GM23338 (cell line): ENCODE results near the gene ABCC3. TPM values are rescaled to one million over a fixed set of nuclear protein-coding genes. Genes with fewer than 3 reads are reported as not detected.

Experiments
- ATAC-seq: fragments of 200-7000 bp; cut with Tn5 transposase; 3 replicates; pipeline ENCODE4 v1.9.1; 2020
- DNase-seq: peaks from one replicate; pipeline ENCODE4 v3.0.0-alpha.2; 2015; ENCODE audit warnings: low spot score
- H2AFZ ChIP-seq: fragments of 200-600 bp; sonication (generic); 2 replicates; pipeline ENCODE4 v1.8.0; 2016; ENCODE audit warnings: antibody characterized with exemption, mild to moderate bottlenecking, moderate library complexity
- H3F3A ChIP-seq: fragments of 200-600 bp; sonication (generic); replicated peaks from 2 replicates; pipeline ENCODE4 v1.8.0; 2017; ENCODE audit warnings: antibody characterized with exemption, mixed run types, low read depth
- H3K27ac ChIP-seq: fragments of 200-600 bp; sonication (generic); 2 replicates; pipeline ENCODE4 v1.6.1; 2016; ENCODE audit warnings: low read depth
- H3K27me3 ChIP-seq: fragments of 200-600 bp; sonication (generic); 2 replicates; pipeline ENCODE4 v1.8.0; 2016; ENCODE audit warnings: mild to moderate bottlenecking, mixed run types, moderate library complexity; ENCODE audit not compliant: insufficient read depth
- H3K36me3 ChIP-seq: fragments of 200-600 bp; sonication (generic); 2 replicates; pipeline ENCODE4 v1.8.0; 2016; ENCODE audit warnings: mild to moderate bottlenecking; ENCODE audit not compliant: insufficient read depth
- H3K4me1 ChIP-seq: fragments of 200-600 bp; sonication (generic); 2 replicates; pipeline ENCODE4 v1.8.0; 2016; ENCODE audit warnings: mild to moderate bottlenecking, moderate library complexity; ENCODE audit not compliant: insufficient read depth
- H3K4me2 ChIP-seq: fragments of 200-600 bp; sonication (generic); 2 replicates; pipeline ENCODE4 v1.7.1; 2017; ENCODE audit warnings: mixed run types
- H3K4me3 ChIP-seq: fragments of 200-600 bp; sonication (generic); 2 replicates; pipeline ENCODE4 v1.6.1; 2016; ENCODE audit warnings: mixed run types
- H3K79me2 ChIP-seq: fragments of 200-600 bp; sonication (generic); replicated peaks from 2 replicates; pipeline ENCODE4 v1.8.0; 2017; ENCODE audit warnings: mild to moderate bottlenecking; ENCODE audit not compliant: insufficient read depth
- H3K9me2 ChIP-seq: fragments of 200-600 bp; sonication (generic); 2 replicates; pipeline ENCODE4 v1.8.0; 2017; ENCODE audit not compliant: insufficient read depth
- H4K20me1 ChIP-seq: fragments of 200-600 bp; sonication (generic); replicated peaks from 2 replicates; pipeline ENCODE4 v1.8.0; 2017; ENCODE audit warnings: mild to moderate bottlenecking; ENCODE audit not compliant: insufficient read depth
- H3K27ac Mint-ChIP-seq: 2 replicates; pipeline ENCODE4 v1.8.0; 2020; ENCODE audit warnings: inconsistent platforms, mild to moderate bottlenecking, moderate library complexity, mixed read lengths
- H3K27me3 Mint-ChIP-seq: 3 replicates; pipeline ENCODE4 v1.8.0; 2022; ENCODE audit warnings: low read depth, mild to moderate bottlenecking, moderate library complexity, mixed read lengths, inconsistent platforms; ENCODE audit not compliant: insufficient read depth, poor library complexity
- H3K36me3 Mint-ChIP-seq: 3 replicates; pipeline ENCODE4 v1.8.0; 2021; ENCODE audit warnings: low read depth, mild to moderate bottlenecking, inconsistent platforms, moderate library complexity, mixed read lengths
- H3K4me1 Mint-ChIP-seq: 3 replicates; pipeline ENCODE4 v1.8.0; 2020; ENCODE audit warnings: mild to moderate bottlenecking, inconsistent platforms, mixed read lengths
- H3K4me3 Mint-ChIP-seq: 3 replicates; pipeline ENCODE4 v1.8.0; 2021; ENCODE audit warnings: moderate library complexity, mild to moderate bottlenecking, inconsistent platforms, mixed read lengths
- H3K9me3 Mint-ChIP-seq: 3 replicates; pipeline ENCODE4 v1.8.0; 2020; ENCODE audit warnings: moderate library complexity, mild to moderate bottlenecking, inconsistent platforms, mixed read lengths
- CREB1 ChIP-seq: fragments of 250-450 bp; sonication (Bioruptor Pico); IDR thresholded peaks from 2 replicates; pipeline ENCODE4 v1.5.0; 2020; ENCODE audit warnings: low read depth, mild to moderate bottlenecking, moderate library complexity
- ETS1 ChIP-seq: IDR thresholded peaks from 2 replicates; pipeline ENCODE4 v1.6.1; 2016; ENCODE audit warnings: antibody characterized with exemption
- EZH2phosphoT487 ChIP-seq: fragments of 200-600 bp; sonication (generic); IDR thresholded peaks from one replicate; pipeline ENCODE4 v1.8.1; 2018; ENCODE audit warnings: antibody characterized with exemption; ENCODE audit not compliant: unreplicated experiment
- JUNB ChIP-seq: IDR thresholded peaks from one replicate; pipeline ENCODE4 v1.6.1; 2016; ENCODE audit warnings: antibody characterized with exemption; ENCODE audit not compliant: unreplicated experiment
- NANOG ChIP-seq: IDR thresholded peaks from 2 replicates; pipeline ENCODE4 v1.6.1; 2016; ENCODE audit warnings: antibody characterized with exemption, borderline replicate concordance
- POLR2AphosphoS5 ChIP-seq: IDR thresholded peaks from 2 replicates; pipeline ENCODE4 v1.6.1; 2016; ENCODE audit warnings: antibody characterized with exemption, low read depth
- REST ChIP-seq: IDR thresholded peaks from one replicate; pipeline ENCODE4 v1.6.1; 2018; ENCODE audit warnings: antibody characterized with exemption; ENCODE audit not compliant: unreplicated experiment
- STAT1 ChIP-seq: IDR thresholded peaks from one replicate; pipeline ENCODE4 v1.6.1; 2016; ENCODE audit warnings: antibody characterized with exemption; ENCODE audit not compliant: unreplicated experiment
- ZNF114 ChIP-seq: fragments of 250-450 bp; sonication (Bioruptor Pico); IDR thresholded peaks from 2 replicates; pipeline ENCODE4 v1.5.0; 2020; ENCODE audit warnings: mild to moderate bottlenecking, moderate library complexity
- ZNF331 ChIP-seq: fragments of 250-450 bp; sonication (Bioruptor Pico); IDR thresholded peaks from 2 replicates; pipeline ENCODE4 v1.5.0; 2020; ENCODE audit warnings: low read depth, mild to moderate bottlenecking, moderate library complexity
- ZNF462 ChIP-seq: fragments of 250-450 bp; sonication (Bioruptor Pico); IDR thresholded peaks from 2 replicates; pipeline ENCODE4 v1.5.0; 2020; ENCODE audit warnings: mild to moderate bottlenecking, moderate library complexity
- polyA plus RNA-seq: library from polyadenylated mRNA; unstranded; fragments of >200 nt; fragmentation: Nextera tagmentation; extraction: Ambion mirVana; gene quantifications from 2 replicates; pipeline ENCODE4 v1.2.1, GENCODE V29; 2016
- total RNA-seq: library from RNA; depleted of rRNA; stranded (reverse); fragments of >200 nt; shearing (Covaris generic); gene quantifications from 2 replicates; pipeline ENCODE4 v1.2.3, GENCODE V29; 2014

The ABCC3 gene
- total and polyA plus RNA-seq, 2 experiments from 2014 or later = not detected

GRCh38 chr17:50618300-50618699 is 16.4 kb upstream of the ABCC3 start:
- Mint-ChIP-seq H3K4me3 (no peak overlapping the region), H3K27me3 (peaks cover 8% of the 10 kb centered on the region), H3K27ac (no peak overlapping the region), H3K9me3 (no peaks in the 10 kb centered on the region), H3K4me1 (peaks cover 13% of the 10 kb centered on the region), H3K36me3 (no peaks in the 10 kb centered on the region; the same call in 2 of the 3 replicates)
- Histone ChIP-seq H3K4me2 (no peak overlapping the region), H3K79me2 (no peaks in the 10 kb centered on the region), H3K27me3 (no peaks in the 10 kb centered on the region), H2AFZ (no peak overlapping the region), H3K9me2 (no peaks in the 10 kb centered on the region), H3K4me3 (no peak overlapping the region), H3F3A (no peaks in the 10 kb centered on the region), H4K20me1 (no peaks in the 10 kb centered on the region), H3K27ac (no peak overlapping the region), H3K4me1 (peaks cover 5% of the 10 kb centered on the region; the same call in 1 of the 2 replicates), H3K36me3 (no peaks in the 10 kb centered on the region)
- no peak for TF ChIP-seq NANOG
- TF ChIP-seq REST = no peak
- no peak for TF ChIP-seq STAT1
- no peak for TF ChIP-seq POLR2AphosphoS5
- no peak for TF ChIP-seq ZNF331 (CRISPR knock-in tag)
- no peak for TF ChIP-seq CREB1 (CRISPR knock-in tag)
- TF ChIP-seq ZNF462 (CRISPR knock-in tag) = no peak
- no peak for TF ChIP-seq EZH2phosphoT487
- no peak for TF ChIP-seq ETS1
- TF ChIP-seq JUNB = no peak
- TF ChIP-seq ZNF114 (CRISPR knock-in tag) = no peak
- DNase-seq (no peak), ATAC-seq (no peak)
